K562 (cell line): ENCODE measurements around the gene CHRND. TPM values are rescaled to one million over a fixed set of nuclear protein-coding genes. Genes with fewer than 3 reads are reported as not detected.

Experiments
- ATAC-seq: fragments of 200-7000 bp; cut with Tn5 transposase; 3 replicates; pipeline ENCODE4 v1.9.1; 2020; ENCODE audit warnings: moderate library complexity
- BruUV-seq: library from RNA; stranded (reverse); fragments of 400-500 nt; replicated peaks from 2 replicates; lab custom pipeline; 2021; lab: Mats Ljungman, UMichigan
- CTCF ChIA-PET: fragments of 300-600 bp; formaldehyde crosslinking; extraction: SDS; loops from one replicate; lab custom pipeline; 2021; ENCODE audit warnings: low intra/inter-chr PET ratio; lab: Yijun Ruan, JAX
- POLR2A ChIA-PET: fragments of 300-600, 350-650 bp; sonication (Branson Sonifier 250); formaldehyde crosslinking; extraction: SDS; loops from one replicate; lab custom pipeline; 2021; ENCODE audit warnings: antibody characterized with exemption, inconsistent platforms; lab: Yijun Ruan, JAX
- DNase-seq, 4 experiments: peaks; one replicate each; pipeline versions ENCODE4 v3.0.0 to v3.0.0-alpha.2; 2011 to 2018; ENCODE audit warnings: low spot score in 3 of 4, mixed read lengths in 3 of 4; ENCODE audit errors: extremely low read depth in 1 of 4
- FAIRE-seq: peaks from 2 replicates; lab custom pipeline; 2011; peaks lifted over from hg19 to GRCh38; lab: Jason Lieb, UNC
- H2AFZ ChIP-seq: 2 replicates; pipeline ENCODE4 v1.6.0; 2011; ENCODE audit warnings: low read depth, low read length, control low read depth, inconsistent platforms
- H3K27ac ChIP-seq: fragments of 200-600 bp; 3 replicates; pipeline ENCODE4 v1.8.0; 2011; ENCODE audit warnings: low read depth, mild to moderate bottlenecking, control low read depth, inconsistent platforms, low read length, moderate library complexity, mixed read lengths; ENCODE audit errors: extremely low read depth
- H3K27me3 ChIP-seq, 2 experiments: fragments of 300-600 bp in 1 of 2; 2 replicates in 1 of 2; 3 replicates in 1 of 2; pipeline versions ENCODE4 v1.6.0 to v1.8.0; 2011; ENCODE audit warnings: inconsistent platforms in 2 of 2, low read length in 2 of 2, mild to moderate bottlenecking in 1 of 2, mixed read lengths in 1 of 2, moderate library complexity in 1 of 2; ENCODE audit not compliant: control insufficient read depth in 2 of 2, insufficient read depth in 2 of 2
- H3K36me3 ChIP-seq: fragments of 300-600 bp; 3 replicates; pipeline ENCODE4 v1.8.0; 2011; ENCODE audit warnings: mild to moderate bottlenecking, low read length, inconsistent platforms; ENCODE audit not compliant: control insufficient read depth, insufficient read depth
- H3K4me1 ChIP-seq, 2 experiments: fragments of 200-600 bp in 1 of 2; replicated peaks in 1 of 2; 2 replicates in 1 of 2; 3 replicates in 1 of 2; pipeline versions ENCODE4 v1.5.1 to v1.8.0; 2011; ENCODE audit warnings: inconsistent platforms in 2 of 2, low read length in 2 of 2, mild to moderate bottlenecking in 1 of 2, mixed read lengths in 1 of 2, moderate library complexity in 1 of 2; ENCODE audit not compliant: control insufficient read depth in 2 of 2, insufficient read depth in 2 of 2
- H3K4me2 ChIP-seq: 2 replicates; pipeline ENCODE4 v1.6.1; 2011; ENCODE audit warnings: low read length, control low read depth, inconsistent platforms, mixed read lengths; ENCODE audit not compliant: insufficient read depth
- H3K4me3 ChIP-seq: fragments of 200-600 bp; sonication (generic), shearing (Covaris generic); 2 replicates; pipeline ENCODE4 v1.5.1; 2016; ENCODE audit warnings: control low read depth, inconsistent platforms
- H3K79me2 ChIP-seq: fragments of 200-600 bp; 3 replicates; pipeline ENCODE4 v1.8.0; 2011; ENCODE audit warnings: low read length, inconsistent platforms; ENCODE audit not compliant: control insufficient read depth, insufficient read depth
- H3K9ac ChIP-seq, 2 experiments: 2 replicates each; pipeline versions ENCODE4 v1.6.0 to v1.6.1; 2011; ENCODE audit warnings: low read depth in 2 of 2, low read length in 2 of 2, control low read depth in 1 of 2, inconsistent platforms in 1 of 2, mild to moderate bottlenecking in 1 of 2, mixed read lengths in 1 of 2; ENCODE audit not compliant: insufficient read depth in 1 of 2
- H3K9me1 ChIP-seq: one replicate; pipeline ENCODE4 v1.6.0; 2011; ENCODE audit warnings: inconsistent platforms, mild to moderate bottlenecking, low read length, moderate library complexity; ENCODE audit not compliant: control insufficient read depth, insufficient read depth
- H3K9me3 ChIP-seq: replicated peaks from 2 replicates; pipeline ENCODE4 v1.5.1; 2011; ENCODE audit warnings: low read depth, low read length, inconsistent platforms; ENCODE audit not compliant: control insufficient read depth, insufficient read depth
- H4K20me1 ChIP-seq: replicated peaks from 2 replicates; pipeline ENCODE4 v1.6.1; 2011; ENCODE audit warnings: low read length, inconsistent platforms, mixed read lengths; ENCODE audit not compliant: control insufficient read depth, insufficient read depth
- E2F1 ChIP-seq: sonication (generic); formaldehyde crosslinking; IDR thresholded peaks from 2 replicates; pipeline ENCODE4 v1.8.1; 2023; ENCODE audit warnings: mild to moderate bottlenecking, missing genetic modification reagents, moderate library complexity
- SETDB1 ChIP-seq: IDR thresholded peaks from one replicate; pipeline ENCODE4 v1.6.1; 2012; ENCODE audit warnings: low read length, control low read depth, inconsistent platforms
- WGBS: fragments of 100-300 bp; shearing (Covaris generic); methylation state at CpG from one replicate; pipeline ENCODE4 v1.1.6; 2016; ENCODE audit warnings: low coverage, mixed read lengths; ENCODE audit not compliant: insufficient coverage; ENCODE audit errors: missing lambda C conversion rate; 5-methylcytosine and 5-hydroxymethylcytosine counted together
- in situ Hi-C: fragments of 300-500 bp; cut with MboI; formaldehyde crosslinking; loops from 4 replicates; pipeline ENCODE4 v1.15.0; 2018; ENCODE audit warnings: inconsistent platforms, mixed read lengths
- intact Hi-C: fragments of 100-400 bp; cut with micrococcal nuclease; formaldehyde crosslinking; loops from 2 replicates; pipeline ENCODE4 v1.14.2; 2022
- polyA plus RNA-seq, 8 experiments: library from polyadenylated mRNA; depleted of rRNA in 4 of 8; stranded (reverse) in 5 of 8; unstranded in 3 of 8; fragments of >200 nt; fragmentation: Nextera tagmentation in 2 of 8; fragmentation: Illumina TruSeq in 1 of 8; extraction: Ambion mirVana in 2 of 8; extraction: Trizol in 1 of 8; gene quantifications; 2 replicates each; pipeline versions ENCODE4 v1.2.1 to v1.2.3, GENCODE V29; 2011 to 2014; ENCODE audit warnings: inconsistent platforms in 1 of 8, missing spikeins in 1 of 8
- total RNA-seq, 7 experiments: library from RNA; depleted of rRNA in 6 of 7; stranded (reverse); fragments of >200 nt in 6 of 7; fragmentation: Illumina TruSeq in 2 of 7; extraction: Trizol in 2 of 7; gene quantifications; 2 replicates each; pipeline versions ENCODE4 v1.2.1 to v1.2.3, GENCODE V29; 2011 to 2021; ENCODE audit warnings: low replicate concordance in 1 of 7
- TF ChIP-seq, protein P1 (sequence below): fragments of 450-650 bp; IDR thresholded peaks from 2 replicates; pipeline ENCODE4 v1.6.1; 2016; ENCODE audit warnings: mild to moderate bottlenecking

CHRND gene
- total and polyA plus RNA-seq, 9 of the 15 experiments (the other 6 are each of a cell fraction or from before 2014, with no cell fraction given), result not detected

- Histone ChIP-seq H3K4me2 (no peak overlapping the region), H3K79me2 (no peaks in the 10 kb centered on the region), H3K36me3 (no peaks in the 10 kb centered on the region), H4K20me1 (no peaks in the 10 kb centered on the region), H3K9ac (no peak overlapping the region), H2AFZ (no peak overlapping the region), H3K4me3 (no peak overlapping the region), H3K27me3 (peaks cover 0 to 5% of the 10 kb centered on the region in 2 experiments; a peak in 1 of 5 replicates), H3K9me1 (no peaks in the 10 kb centered on the region), H3K9me3 (no peaks in the 10 kb centered on the region), H3K4me1 (peaks cover 0 to 13% of the 10 kb centered on the region in 2 experiments; a peak in 2 of 5 replicates), H3K27ac (no peak overlapping the region)
- ATAC-seq (no peak), DNase-seq (no peak), FAIRE-seq (no peak)
- in situ Hi-C loops (no loop called here), intact Hi-C loops (no loop called here)
- no peak for TF ChIP-seq E2F1 (CRISPR knock-in tag)
- TF ChIP-seq, protein P1, sequence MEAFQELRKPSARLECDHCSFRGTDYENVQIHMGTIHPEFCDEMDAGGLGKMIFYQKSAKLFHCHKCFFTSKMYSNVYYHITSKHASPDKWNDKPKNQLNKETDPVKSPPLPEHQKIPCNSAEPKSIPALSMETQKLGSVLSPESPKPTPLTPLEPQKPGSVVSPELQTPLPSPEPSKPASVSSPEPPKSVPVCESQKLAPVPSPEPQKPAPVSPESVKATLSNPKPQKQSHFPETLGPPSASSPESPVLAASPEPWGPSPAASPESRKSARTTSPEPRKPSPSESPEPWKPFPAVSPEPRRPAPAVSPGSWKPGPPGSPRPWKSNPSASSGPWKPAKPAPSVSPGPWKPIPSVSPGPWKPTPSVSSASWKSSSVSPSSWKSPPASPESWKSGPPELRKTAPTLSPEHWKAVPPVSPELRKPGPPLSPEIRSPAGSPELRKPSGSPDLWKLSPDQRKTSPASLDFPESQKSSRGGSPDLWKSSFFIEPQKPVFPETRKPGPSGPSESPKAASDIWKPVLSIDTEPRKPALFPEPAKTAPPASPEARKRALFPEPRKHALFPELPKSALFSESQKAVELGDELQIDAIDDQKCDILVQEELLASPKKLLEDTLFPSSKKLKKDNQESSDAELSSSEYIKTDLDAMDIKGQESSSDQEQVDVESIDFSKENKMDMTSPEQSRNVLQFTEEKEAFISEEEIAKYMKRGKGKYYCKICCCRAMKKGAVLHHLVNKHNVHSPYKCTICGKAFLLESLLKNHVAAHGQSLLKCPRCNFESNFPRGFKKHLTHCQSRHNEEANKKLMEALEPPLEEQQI, result no peak
- TF ChIP-seq SETDB1, result no peak
- CTCF ChIA-PET, result interaction anchor here (0.7 kb wide), 1 partner anchor 109 kb away, joined by 3 read pairs; no protein-coding TSS in a partner anchor
- WGBS, result 7% methylated on average over 14 of the region's 14 CpGs
- POLR2A ChIA-PET, result no interaction called here
- BruUV-seq, result no TSS peak
Measured at GRCh38 chr2:232534940-232535651, 9.1 kb downstream of the CHRND start.
